ENCODE data around the gene RNF215.

DNA sequence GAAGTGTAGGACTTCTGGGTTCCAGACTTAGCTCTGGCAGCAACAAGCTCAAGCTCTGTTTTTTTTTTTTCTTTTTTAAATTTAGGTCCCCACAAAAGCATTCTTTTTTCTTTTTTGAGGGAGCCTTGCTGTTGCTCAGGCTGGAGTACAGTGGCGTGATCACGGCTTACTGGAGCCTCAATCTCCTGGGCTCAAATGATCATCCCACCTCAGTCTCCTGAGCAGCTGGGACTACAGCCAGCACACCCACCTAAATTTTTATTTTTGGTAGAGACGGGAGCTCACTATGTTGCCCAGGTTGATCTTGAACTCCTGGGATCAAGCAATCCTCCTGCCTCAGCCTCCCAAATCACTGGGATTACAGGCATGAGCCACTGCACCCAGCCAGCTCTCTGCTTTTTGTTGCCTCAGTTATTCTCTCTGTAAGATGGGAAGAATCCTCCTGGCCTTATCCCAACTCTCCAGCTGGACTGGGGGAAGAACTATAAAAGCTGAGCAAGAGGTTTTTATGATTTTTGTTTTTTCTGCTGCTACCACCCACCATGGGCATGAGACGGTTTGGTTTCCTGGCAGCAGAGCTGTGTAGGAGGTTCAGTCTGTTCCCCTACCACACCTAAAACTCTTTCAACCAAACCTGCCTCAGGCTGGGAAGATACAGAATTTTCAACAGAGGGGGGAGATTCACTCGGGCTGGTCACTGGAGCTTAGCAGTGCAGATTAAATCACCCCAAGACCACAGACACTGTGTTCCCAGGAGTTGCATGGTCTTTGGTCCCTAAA lies 26.7 kb upstream of the RNF215 start:
- TF ChIP-seq HDGF (IDR thresholded peaks at IDR 0.05; ENCODE audit: borderline replicate concordance) (no peak), NFRKB (IDR thresholded peaks at IDR 0.05) (no peak), ARNT (IDR thresholded peaks at IDR 0.05) (no peak)
- TF ChIP-seq, protein P1, sequence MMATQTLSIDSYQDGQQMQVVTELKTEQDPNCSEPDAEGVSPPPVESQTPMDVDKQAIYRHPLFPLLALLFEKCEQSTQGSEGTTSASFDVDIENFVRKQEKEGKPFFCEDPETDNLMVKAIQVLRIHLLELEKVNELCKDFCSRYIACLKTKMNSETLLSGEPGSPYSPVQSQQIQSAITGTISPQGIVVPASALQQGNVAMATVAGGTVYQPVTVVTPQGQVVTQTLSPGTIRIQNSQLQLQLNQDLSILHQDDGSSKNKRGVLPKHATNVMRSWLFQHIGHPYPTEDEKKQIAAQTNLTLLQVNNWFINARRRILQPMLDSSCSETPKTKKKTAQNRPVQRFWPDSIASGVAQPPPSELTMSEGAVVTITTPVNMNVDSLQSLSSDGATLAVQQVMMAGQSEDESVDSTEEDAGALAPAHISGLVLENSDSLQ (IDR thresholded peaks at IDR 0.05): no peak

Measured in HEK293T (cell line).